Activated naive CD4-positive, alpha-beta T cell treated with anti-CD3 and anti-CD28 coated beads, Interleukin-2, amount 50 U/mL, for 16 hours (primary cell): ENCODE results near the gene CEBPE.

Source experiments
- DNase-seq: peaks from one replicate; pipeline ENCODE4 v3.0.0-alpha.2; 2020

The CEBPE gene

GRCh38 chr14:23101213-23101970 is 17.7 kb downstream of the CEBPE start:
- DNase-seq = no peak

- DNase-seq = no peak
These were observed 19.7 kb downstream of the CEBPE start for GRCh38 chr14:23099212-23099861.

- DNase-seq = no peak
These were observed 21.3 kb downstream of the CEBPE start for GRCh38 chr14:23097786-23098185.

DNA sequence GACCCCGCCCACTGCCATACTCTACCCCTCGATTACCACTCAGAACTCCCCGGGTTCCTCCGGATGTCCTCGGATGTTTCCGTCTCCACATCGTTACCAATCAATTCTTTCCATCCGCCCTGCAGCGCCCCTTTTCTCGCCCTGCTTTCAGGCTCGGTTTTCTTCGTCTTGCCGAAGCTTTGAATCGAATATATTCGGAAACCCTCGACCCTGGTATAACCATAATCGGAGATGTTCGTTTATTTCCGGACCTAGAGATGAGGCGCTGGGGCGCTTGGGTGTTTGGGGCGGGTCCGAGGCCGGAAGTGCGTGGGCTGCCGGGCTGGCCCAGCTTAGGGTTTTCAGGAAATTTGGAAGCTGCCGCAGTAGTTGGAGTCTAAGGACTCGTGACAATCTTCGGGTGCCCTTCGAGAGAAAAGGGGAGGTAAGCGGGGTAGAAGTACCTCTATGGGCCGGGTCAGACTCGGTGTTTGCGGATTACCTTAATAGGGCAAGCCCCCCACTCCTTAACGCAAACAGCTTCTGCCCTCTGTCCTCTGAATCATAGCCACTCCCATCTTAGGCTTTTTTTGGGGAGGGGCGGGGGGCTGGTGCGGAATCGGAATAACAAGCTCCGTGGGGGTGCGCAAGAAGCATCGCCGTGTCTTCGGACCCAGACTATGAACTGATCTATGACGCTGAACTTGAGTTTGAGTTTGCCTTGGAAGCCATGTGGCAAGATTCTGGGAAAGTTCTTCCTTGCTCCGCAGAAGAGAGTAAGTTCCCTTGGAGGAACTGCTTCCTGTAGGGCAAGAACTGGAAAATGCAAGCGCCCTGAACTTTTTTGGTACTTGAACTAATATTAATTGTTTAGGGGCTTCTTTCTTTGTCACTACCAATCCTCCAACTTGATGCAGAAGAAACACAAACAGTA is 23.6 kb downstream of the CEBPE start, which contains the start of gene C14orf119:
TSS of gene C14orf119 (plus strand) at position 310 of the 913 bp plus-strand sequence. CDS start 2,154 bp downstream, outside the sequence.
- peak; percentile 99 for DNase-seq

DNA sequence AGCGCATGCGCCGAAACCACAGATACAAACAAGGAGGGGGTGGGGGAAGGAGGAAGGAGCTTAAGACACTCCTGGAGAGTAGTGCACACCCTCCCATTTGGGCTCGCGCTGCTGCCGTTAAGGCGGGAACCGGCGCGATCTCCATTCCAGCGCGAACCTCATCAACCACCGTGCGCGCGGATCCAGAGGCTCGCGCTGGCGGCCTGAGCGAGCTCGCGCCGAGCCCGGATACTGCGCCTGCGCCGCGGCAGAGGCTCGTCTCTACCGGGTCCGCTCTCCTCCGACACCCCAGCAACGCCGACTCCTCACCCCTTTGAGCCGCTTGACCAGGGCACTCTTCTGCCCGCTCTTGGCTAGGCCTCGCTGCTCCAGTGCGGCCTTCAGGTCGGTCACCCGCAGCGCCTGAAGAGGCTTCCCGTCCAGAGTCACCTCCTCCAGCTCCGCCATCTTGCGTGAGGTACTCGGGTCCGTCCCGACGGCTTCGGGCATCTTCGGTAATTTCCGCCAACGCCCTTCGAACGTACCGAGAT is 24.3 kb downstream of the CEBPE start, which contains the start of gene ACIN1:
TSS of gene ACIN1 (minus strand) at position 471 of the 530 bp plus-strand sequence. CDS start at position 447, 24 bp downstream.
- no peak for DNase-seq

- peak; percentile 75 for DNase-seq
These were observed 24.9 kb downstream of the CEBPE start for GRCh38 chr14:23093991-23094665.

- no peak for DNase-seq
These were observed 25.5 kb downstream of the CEBPE start for GRCh38 chr14:23093526-23093925.

DNA sequence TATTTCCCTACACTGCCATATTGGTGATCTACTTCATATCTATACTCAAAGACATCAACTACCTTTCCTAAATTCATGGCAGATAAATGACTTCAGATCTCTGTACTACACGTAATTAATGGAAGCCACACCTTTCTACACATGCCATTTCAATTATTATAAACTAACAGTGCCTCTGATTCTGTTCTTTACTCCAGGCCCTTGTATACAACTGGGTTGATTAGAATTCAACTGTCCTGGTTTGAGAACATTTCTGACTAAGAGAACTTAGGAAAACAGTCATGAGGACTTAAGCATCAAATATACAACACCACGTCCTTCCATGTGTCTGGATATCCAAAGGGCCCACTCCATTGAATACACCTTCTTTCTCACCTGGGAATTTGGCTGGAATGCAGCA is 26.0 kb downstream of the CEBPE start:
- DNase-seq = no peak

- DNase-seq = no peak
These were observed 27.5 kb downstream of the CEBPE start for GRCh38 chr14:23091294-23092225.

- no peak for DNase-seq
These were observed 28.8 kb downstream of the CEBPE start for GRCh38 chr14:23090254-23090636.

- no peak for DNase-seq
These were observed 29.4 kb downstream of the CEBPE start for GRCh38 chr14:23089498-23090253.

DNA sequence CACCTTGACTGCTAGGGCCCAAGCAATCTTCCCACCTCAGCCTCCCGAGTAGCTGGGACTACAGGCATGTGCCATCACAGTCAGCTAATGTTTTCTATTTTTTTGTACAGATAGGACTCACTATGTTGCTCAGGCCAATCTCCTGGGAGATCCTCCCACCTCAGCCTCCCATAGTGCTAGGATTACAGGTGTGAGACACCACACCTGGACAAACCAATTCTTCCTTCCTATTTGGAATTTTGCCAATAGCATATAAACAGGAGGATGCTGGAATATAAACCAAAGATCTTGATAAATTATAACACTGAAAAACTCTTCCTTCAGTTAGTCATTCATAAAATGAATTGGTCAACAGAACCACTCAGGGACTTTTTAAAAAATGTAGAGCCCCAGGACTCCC is 32.5 kb downstream of the CEBPE start:
- no peak for DNase-seq

DNA sequence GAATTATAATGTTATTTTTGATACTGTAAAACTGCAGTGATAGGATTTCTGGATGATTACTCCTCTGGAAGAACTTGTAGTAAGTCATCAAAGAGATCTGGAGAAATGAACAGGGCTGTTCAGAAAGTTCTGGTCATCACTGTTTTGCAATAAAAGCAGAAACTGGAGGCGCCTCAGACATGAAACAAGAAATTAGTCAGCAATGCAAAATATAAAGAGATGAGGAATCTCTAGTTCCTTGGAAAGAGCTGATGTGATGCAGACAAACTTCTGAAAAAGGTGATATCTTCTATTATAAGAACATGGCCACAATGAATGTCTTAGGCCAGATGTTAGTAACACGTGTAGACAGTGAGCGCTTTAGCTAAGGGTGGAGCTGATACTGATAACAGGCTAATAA is 33.6 kb downstream of the CEBPE start:
- DNase-seq = no peak

GRCh38 chr14:23080474-23080873 is 38.6 kb downstream of the CEBPE start:
- no peak for DNase-seq

- DNase-seq = no peak
These were observed 39.3 kb downstream of the CEBPE start for GRCh38 chr14:23079716-23080115.

GRCh38 chr14:23078692-23079116 is 40.4 kb downstream of the CEBPE start:
- DNase-seq = no peak

DNA sequence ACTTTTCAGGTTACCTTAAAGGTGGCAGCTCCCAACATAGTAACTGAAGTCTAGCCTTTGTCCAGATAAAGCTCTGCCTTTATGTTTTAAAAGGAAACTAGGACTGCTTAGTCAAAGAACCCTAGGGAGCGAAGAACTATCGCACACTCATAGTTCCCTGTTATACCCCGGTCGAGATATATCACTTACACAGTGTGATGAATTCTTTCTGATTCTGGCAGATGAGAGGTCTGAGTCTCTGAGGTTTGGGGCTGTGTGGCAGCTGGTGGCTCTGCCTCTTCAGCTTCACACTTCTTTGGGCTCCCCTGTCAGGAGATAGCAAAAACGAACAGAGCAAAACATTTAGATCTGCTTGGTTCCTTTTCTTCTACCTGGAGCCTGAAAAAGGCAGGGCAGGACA is 41.1 kb downstream of the CEBPE start:
- no peak for DNase-seq

DNA sequence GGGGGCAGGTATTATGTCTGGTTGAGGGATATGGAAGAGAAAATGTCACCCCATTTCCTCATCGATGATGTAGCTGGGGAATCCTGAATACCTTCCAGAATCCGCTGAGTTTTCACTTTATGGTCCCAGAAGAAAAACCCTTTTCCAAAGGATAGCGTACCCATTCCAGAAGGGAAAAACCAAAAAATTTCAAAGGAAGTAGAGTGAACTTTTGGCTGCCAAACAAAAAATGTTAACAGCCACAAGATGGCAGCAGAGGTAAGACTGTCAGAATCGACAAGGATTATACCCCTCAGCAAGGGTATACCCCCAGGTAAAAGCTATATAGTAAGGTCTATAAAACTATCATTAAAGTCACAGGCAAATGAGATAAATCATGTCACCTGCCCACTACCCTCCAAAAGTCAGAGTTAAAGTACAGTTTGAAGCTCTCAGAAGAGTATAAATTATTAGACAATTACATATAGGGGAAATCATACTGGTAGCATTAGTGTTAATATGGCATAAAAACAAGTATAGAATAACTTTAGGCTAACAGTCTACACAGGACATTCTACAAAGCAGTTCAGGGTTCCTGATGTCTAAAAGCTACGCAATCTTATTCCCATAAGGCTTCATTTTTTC is 42.2 kb downstream of the CEBPE start:
- DNase-seq = no peak

- no peak for DNase-seq
These were observed 44.1 kb downstream of the CEBPE start for GRCh38 chr14:23074906-23075305.
